Measurements from ENCODE around the gene DMWD.
A peak's percentile ranks its signal among the peaks of the same experiment; 100 is the strongest.
"Not testable (repeated sequence)": the region's sequence is repeated elsewhere in the genome, so short reads cannot be mapped to it uniquely, and the experiment has no call there.

The DMWD gene

DNA sequence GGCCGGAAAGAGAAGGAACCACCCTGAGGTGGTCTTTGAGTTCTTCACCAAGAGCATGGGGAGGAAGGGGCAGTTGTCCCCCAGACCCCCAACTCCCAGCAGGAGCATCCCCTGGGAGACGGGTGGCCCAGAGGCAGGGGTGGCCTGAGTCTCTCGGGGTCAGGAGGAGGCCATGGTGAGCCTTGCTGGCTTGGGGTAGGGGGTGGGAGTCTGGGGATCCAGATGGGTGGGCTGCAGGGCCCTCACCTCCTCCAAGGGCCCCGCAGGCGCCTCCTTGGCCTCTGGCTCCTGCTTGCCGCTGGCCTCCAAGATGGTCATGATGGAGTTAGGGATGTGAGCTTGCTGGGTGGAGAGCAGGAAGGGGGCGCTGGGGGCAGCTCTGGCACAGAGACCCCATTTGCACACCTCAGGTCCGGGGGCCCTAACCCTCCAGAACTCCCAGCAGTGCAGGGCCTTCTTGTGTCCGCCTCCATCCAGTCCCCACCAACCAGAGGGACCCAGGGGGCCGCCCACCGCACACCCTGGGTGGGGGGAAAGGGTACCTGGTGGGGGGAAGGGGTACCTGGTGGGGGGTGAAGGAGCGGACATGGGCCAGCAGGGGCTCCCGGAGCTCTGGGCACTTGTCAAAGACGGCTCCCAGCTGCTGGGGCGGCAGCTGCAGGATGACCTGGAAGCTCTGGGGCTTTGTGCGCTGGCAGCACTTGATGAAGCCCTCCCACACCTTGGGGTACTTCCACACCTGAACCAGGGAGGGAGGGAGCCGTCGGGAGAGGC, 23.8 kb upstream of the DMWD start:
- no peak for DNase-seq

DNA sequence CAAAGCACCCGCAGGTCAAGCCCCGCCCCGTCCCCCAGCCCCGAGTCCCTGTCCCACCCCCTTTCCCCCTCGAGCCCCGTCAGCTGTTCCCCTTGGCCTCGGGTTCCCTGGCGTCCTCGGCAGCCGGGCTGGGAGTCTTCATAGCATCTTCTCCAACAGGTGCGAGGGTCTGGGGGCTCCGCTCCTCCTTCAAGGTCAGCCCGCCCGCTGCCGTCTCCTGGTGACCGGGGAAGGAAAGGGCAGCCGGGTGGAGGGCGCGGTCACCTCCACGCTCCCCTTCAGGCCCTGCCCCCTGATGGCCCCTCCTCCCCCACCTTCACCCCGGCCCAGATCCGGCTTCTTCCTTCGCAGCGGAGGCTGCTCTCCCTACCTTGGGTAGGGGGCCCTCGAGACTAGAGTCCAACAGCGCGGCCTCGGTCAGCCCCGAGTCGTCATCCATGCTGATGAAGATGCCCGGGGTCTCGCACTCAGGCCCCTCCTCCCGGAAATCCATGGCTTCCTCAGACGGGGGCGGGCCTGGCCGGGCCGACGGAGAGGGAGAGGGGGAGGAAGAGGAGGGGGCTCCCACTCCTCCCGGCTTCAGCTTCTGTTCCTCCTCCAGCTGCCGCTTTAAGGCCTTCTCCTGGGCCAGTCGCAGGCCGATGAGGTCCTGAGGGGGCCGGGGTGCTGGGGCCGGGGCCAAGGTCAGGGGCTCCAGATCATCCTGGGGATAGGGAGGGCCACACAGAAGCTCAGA, 23.0 kb upstream of the DMWD start:
- no peak for DNase-seq

DNA sequence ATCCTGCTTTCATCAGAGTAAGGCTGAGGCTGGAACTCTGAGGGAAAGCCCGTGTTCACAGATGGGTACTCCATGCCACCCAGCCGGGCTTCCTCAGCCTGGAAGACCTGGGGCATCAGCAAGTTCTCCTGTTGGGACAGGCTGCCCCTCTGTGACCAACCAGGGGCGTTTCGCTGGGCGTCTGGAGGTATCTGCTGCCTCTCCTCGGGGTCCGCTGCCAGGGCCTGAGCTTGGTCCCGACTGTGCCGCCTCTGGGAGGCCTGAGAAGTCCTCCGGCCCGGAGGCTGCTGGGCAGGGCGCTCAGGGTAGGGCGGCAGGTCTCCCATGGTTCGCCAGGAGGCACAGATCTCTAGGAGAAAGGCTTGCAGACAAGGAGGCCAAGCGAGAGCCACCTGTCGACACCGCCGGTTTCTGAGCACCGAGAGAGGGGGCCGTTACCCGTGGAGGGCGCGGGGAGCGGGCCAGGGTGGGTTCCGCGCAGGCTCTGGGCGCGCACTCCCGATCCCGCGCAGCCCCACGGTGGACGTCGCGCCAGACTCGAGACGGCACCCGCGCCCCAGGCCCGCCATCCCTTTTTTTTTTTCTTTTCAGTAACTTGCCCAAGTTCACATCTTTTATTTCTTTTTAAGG, 22.3 kb upstream of the DMWD start, which contains the start of gene RSPH6A:
TSS of gene RSPH6A (minus strand) at position 458 of the 630 bp plus-strand sequence. CDS start at position 326, 132 bp downstream.
- no peak for DNase-seq

- DNase-seq: no peak
These were observed 21.6 kb upstream of the DMWD start for GRCh38 chr19:45814166-45814780.

DNA sequence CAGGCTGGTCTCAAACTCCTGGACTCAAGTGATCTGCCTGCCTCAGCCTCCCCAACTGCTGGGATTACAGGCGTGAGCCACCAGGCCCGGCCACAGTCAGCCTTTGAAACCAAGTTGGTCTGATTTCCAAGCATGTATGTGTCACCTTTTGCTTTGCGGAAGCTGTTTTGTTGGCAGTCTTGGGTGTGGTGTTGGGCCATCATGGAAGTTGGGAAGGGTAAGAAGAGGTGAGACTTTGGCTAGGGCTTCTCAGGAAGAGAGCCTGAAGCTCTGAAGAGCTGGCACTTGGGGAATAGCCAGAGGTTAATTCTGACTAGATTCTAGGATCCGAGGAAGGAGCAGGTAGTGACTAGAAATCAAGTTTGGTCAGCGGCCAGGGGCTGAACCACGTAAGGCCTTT, 19.7 kb upstream of the DMWD start:
- no peak for DNase-seq

DNA sequence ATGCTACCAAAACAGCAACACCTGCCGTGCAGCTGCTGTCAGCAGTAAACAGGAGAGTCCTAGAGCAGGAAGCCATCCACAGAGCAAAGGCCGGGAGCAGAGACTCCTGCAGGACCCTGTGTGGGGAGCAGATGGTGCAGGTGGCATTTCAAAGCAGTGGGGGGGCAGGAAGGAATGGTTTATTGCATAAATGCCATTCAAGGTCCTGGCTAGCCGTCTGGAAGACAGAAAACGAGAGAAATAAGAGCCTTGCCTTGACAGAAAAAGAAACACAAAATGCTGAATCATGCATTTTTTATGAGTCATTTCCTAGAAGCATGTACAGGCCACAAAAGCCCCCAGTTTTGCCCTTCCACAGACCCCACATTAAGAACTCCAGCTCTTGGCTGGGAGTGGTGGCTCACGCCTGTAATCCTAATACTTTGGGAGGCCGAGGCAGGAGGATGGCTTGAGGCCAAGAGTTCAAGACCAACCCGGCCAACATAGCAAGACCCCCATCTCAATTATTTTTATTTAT, 17.1 kb upstream of the DMWD start:
- DNase-seq: no peak

GRCh38 chr19:45805719-45806118, 13.1 kb upstream of the DMWD start:
- DNase-seq: no peak

GRCh38 chr19:45804959-45805230, 12.2 kb upstream of the DMWD start:
- no peak for DNase-seq

GRCh38 chr19:45804140-45804958, 11.7 kb upstream of the DMWD start:
- no peak for DNase-seq

GRCh38 chr19:45801603-45802175, 9.0 kb upstream of the DMWD start:
- DNase-seq: no peak

GRCh38 chr19:45800070-45800553, 7.5 kb upstream of the DMWD start:
- no peak for DNase-seq

DNA sequence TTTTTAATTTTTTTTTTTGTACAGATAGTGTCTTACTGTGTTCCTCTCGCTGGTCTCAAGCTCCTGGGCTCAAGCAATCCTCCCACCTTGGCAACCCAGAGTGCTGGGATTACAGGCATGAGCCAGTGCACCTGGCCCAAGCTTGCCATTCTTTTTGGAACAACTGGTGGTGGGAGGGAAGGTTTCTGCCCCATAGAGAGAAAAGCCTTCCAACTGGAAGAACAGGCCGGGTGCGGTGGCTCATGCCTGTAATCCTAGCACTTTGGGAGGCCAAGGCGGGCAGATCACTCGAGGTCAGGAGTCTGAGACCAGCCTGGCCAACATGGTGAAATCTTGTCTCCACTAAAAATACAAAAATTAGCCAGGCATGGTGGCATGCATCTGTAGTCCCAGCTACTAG, 6.9 kb upstream of the DMWD start:
- DNase-seq: not testable (repeated sequence)

- DNase-seq: peak; percentile 67
These were observed 6.4 kb upstream of the DMWD start for GRCh38 chr19:45798995-45799517.

DNA sequence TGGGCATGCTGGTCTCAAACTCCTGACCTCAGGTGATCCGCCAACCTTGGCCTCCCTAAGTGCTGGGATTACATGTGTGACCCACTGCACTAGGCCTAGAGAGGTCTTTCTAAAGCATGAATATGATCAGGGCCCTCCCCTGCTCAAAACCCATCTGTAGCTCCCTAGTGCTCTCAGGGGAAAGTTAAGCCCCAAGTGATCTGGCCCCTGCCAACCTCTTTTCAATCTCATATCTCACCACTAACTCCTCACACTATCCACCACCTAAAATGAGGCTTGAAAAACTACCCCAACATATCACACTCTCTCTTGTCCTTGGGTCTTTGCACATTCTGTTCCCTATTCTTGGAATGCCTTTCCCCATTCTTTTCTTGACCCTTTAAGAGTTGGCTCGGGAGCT, 2.0 kb upstream of the DMWD start:
- DNase-seq: no peak

DNA sequence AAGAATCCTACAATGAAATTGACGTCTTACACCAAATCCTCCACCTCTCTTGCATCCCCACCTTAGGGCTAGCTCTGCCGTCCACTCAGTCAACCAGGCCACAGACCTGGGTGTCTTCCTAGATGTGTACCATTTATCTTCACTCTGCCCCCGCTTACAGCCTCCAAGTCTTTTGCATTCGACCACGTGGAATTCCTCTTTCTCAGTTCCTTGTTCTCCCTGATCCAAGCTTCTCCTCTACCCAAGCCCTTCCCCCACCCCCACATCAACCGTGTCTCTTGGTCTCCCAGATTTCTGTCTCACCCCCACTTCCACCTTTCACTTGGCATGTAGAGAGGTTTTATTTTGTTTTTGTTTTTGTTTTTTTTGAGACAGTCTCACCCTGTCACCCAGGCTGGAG, 1.2 kb upstream of the DMWD start:
- no peak for DNase-seq

DNA sequence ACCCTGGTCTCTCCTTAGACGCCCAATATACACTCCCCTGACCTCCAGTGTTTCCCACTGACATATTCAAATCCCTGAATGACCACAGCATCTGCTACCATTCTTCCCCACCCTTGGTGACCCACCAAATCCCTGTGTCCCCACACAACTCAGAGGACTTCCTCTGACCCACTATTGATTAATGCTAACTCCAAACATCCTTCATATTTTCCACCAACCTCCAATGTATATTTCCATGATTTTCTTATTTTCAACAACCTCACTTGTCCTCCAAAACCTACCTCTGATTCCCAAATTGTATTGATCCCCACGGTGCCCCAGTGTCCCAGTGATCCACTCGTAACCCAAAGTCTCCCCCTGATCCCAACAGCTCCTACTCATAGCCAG, 526 bp upstream of the DMWD start:
- no peak for DNase-seq

DNA sequence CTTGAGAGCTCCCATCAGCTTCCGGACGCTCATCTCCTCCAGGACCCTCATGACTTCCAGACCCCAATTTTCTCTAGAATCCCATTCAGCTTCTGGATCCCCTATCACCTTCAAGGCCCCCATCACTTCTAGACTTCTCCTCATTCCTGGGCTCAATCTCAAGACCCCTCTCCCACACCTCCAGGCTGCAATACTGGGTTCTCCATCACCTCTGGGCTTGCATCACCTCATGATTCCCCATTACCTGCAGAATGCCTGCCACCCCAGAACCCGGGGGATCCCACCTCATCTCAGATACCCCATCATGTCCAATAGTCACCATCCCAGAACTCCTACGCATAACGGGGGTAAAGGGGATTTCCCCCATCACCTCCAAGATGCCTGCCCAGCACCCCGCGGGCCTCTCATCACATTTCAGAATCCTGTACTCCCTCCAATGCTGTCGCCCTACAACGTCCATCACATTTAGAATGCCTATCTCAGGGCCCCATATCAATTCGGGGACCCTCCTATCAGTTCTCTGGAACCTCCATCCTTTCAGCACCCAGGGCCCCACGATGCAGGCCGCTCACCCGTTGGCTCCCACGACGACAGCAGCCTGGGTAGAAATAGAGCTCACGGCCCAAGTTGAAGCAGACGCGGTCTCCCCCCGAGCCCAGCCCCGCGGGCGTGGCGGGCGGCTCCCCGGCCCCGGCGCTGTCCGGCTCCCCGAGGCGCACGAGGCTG, 738 bp downstream of the DMWD start:
- peak; percentile 31 for DNase-seq

DNA sequence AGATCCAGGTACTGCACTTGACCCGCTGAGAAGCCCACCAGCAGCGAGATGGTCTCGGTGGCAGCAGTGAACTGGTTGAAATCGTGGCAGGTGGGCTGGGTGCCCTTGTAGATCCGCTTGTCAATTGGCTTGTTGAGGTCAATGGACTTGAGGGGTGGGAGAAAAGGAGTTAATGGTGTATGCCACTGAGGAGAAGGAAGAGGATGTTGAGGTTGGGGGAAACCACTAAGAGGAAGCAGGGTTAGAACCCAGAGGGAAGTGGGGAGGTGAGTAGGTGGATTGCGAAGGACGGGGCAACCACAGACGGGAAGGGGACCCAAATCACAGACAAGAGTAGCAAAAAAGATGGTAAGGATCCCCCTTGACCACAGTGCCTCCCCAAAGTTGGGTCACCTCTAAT, 1.7 kb downstream of the DMWD start:
- peak; percentile 44 for DNase-seq

DNA sequence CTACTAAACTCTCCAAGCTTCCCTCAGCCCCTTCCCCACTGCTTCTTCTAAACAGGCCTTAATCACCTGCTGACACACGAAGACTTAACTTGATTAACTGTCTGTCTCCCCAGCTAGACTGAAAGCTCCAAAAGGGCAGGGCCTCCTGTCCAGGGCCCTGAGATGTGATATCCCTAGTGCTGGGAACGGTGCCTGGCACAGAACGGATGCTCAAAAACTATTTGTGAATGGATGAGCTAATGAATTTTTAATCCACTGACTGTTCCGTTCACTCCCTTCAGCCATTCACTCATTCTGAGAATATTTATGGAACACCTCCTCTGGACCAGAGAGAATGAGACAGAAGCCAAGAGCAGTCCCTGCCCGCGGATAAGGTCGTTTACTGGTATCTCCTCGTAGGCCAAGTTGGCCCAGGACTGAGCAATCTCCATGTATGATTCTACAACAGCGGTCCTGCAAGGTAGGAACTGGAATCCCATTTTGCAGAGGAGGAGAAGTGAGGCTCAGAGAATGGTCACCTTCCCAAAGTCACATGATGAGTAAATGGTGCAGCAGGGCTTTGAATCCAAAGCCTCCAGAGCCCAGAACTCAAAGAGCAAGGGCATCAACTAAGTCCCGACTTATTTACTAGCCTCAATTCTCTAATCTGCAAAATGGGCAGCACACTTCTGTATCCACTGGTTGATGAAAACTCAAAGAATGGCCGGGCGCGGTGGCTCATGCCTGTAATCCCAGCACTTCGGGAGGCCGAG, 3.4 kb downstream of the DMWD start:
- no peak for DNase-seq

GRCh38 chr19:45786533-45786894, 6.1 kb downstream of the DMWD start:
- no peak for DNase-seq

Data from stimulated activated CD4-positive, alpha-beta T cell treated with anti-CD3 and anti-CD28 coated beads, Interleukin-15, amount 100 ng/mL, for 24 hours (primary cell).